H1 (cell line): ENCODE results near the gene MKX. TPM values are rescaled to one million over a fixed set of nuclear protein-coding genes. Genes with fewer than 3 reads are reported as not detected.

Experiments
- CTCF ChIA-PET: fragments of 300-600 bp; sonication (Branson Sonifier 250); formaldehyde crosslinking; loops from one replicate; lab custom pipeline; 2021; ENCODE audit not compliant: partially characterized antibody; lab: Charles Lee
- POLR2A ChIA-PET: fragments of 300-600 bp; sonication (Branson Sonifier 250); formaldehyde crosslinking; loops from one replicate; lab custom pipeline; 2021; ENCODE audit warnings: inconsistent platforms; ENCODE audit not compliant: partially characterized antibody; lab: Charles Lee
- DNase-seq, 2 experiments: peaks; one replicate each; pipeline versions ENCODE4 v3.0.0 to v3.0.0-alpha.2; 2010 to 2022; ENCODE audit warnings: low spot score in 2 of 2, low read depth in 1 of 2, mixed read lengths in 1 of 2
- FAIRE-seq: peaks from 2 replicates; lab custom pipeline; 2011; peaks lifted over from hg19 to GRCh38; lab: Jason Lieb, UNC
- H2AFZ ChIP-seq: 2 replicates; pipeline ENCODE4 v1.8.1; 2012; ENCODE audit warnings: low read length, inconsistent platforms
- H2AK5ac ChIP-seq: 2 replicates; pipeline ENCODE4 v1.6.1; 2013; ENCODE audit warnings: low read depth, low read length
- H2BK120ac ChIP-seq: replicated peaks from 2 replicates; pipeline ENCODE3; 2013; ENCODE audit warnings: low read depth, low read length, inconsistent platforms
- H2BK12ac ChIP-seq: 2 replicates; pipeline ENCODE4 v1.6.1; 2013; ENCODE audit warnings: low read depth, low read length
- H2BK15ac ChIP-seq: 2 replicates; pipeline ENCODE4 v1.6.1; 2013; ENCODE audit warnings: low read length
- H2BK20ac ChIP-seq: 2 replicates; pipeline ENCODE4 v1.6.1; 2013; ENCODE audit warnings: low read length
- H2BK5ac ChIP-seq: 2 replicates; pipeline ENCODE4 v1.6.1; 2013; ENCODE audit warnings: low read depth, low read length
- H3K14ac ChIP-seq: 2 replicates; pipeline ENCODE4 v1.6.1; 2013; ENCODE audit warnings: inconsistent platforms; ENCODE audit not compliant: insufficient read length
- H3K18ac ChIP-seq: 2 replicates; pipeline ENCODE4 v1.6.1; 2013; ENCODE audit warnings: low read length; ENCODE audit errors: extremely low read depth
- H3K23ac ChIP-seq: 2 replicates; pipeline ENCODE4 v1.6.1; 2013; ENCODE audit warnings: inconsistent platforms; ENCODE audit not compliant: insufficient read length
- H3K23me2 ChIP-seq: 2 replicates; pipeline ENCODE4 v1.6.1; 2013; ENCODE audit warnings: low read depth, low read length
- H3K27ac ChIP-seq: 2 replicates; pipeline ENCODE4 v1.6.1; 2011; ENCODE audit warnings: low read depth, low read length, inconsistent platforms
- H3K27me3 ChIP-seq, 4 experiments: replicated peaks in 1 of 4; 1 replicate in 1 of 4; 2 replicates in 3 of 4; pipeline versions ENCODE4 v1.6.1 to v1.8.1; 2011 to 2013; ENCODE audit warnings: low read length in 3 of 4, mild to moderate bottlenecking in 3 of 4, inconsistent platforms in 2 of 4, mixed read lengths in 2 of 4, moderate library complexity in 1 of 4; ENCODE audit not compliant: control insufficient read depth in 3 of 4, insufficient read depth in 3 of 4; ENCODE audit errors: extremely low read depth in 1 of 4
- H3K36me3 ChIP-seq, 4 experiments: 2 replicates each; pipeline versions ENCODE4 v1.6.1 to v1.8.1; 2011 to 2013; ENCODE audit warnings: mild to moderate bottlenecking in 4 of 4, low read length in 3 of 4, moderate library complexity in 2 of 4, control low read depth in 1 of 4, inconsistent platforms in 1 of 4; ENCODE audit not compliant: insufficient read depth in 4 of 4, control insufficient read depth in 2 of 4
- H3K4ac ChIP-seq: replicated peaks from 2 replicates; pipeline ENCODE3; 2013; ENCODE audit warnings: low read length, low read depth, mixed read lengths, inconsistent platforms; ENCODE audit not compliant: insufficient read length
- H3K4me1 ChIP-seq, 4 experiments: replicated peaks in 1 of 4; 1 replicate in 1 of 4; 2 replicates in 3 of 4; pipeline versions ENCODE4 v1.6.1 to v1.8.1; 2011 to 2013; ENCODE audit warnings: low read length in 3 of 4, inconsistent platforms in 2 of 4, mixed read lengths in 1 of 4; ENCODE audit not compliant: insufficient read depth in 4 of 4, control insufficient read depth in 3 of 4
- H3K4me2 ChIP-seq, 2 experiments: 2 replicates each; pipeline versions ENCODE4 v1.6.1 to v1.8.1; 2011 to 2013; ENCODE audit warnings: low read depth in 2 of 2, low read length in 2 of 2, control low read depth in 1 of 2, inconsistent platforms in 1 of 2, mild to moderate bottlenecking in 1 of 2; ENCODE audit not compliant: insufficient read depth in 1 of 2
- H3K4me3 ChIP-seq, 4 experiments: fragments of 200-600, 300-600 bp in 1 of 4; sonication (generic), shearing (Covaris generic), sonication (Bioruptor Twin) in 1 of 4; 2 replicates each; pipeline versions ENCODE4 v1.5.1 to v1.8.1; 2011 to 2016; ENCODE audit warnings: low read length in 4 of 4, low read depth in 3 of 4, control low read depth in 2 of 4, inconsistent platforms in 2 of 4, mild to moderate bottlenecking in 2 of 4, mixed read lengths in 1 of 4, moderate library complexity in 1 of 4; ENCODE audit not compliant: insufficient read depth in 2 of 4; ENCODE audit errors: extremely low read depth in 1 of 4
- H3K56ac ChIP-seq: replicated peaks from 2 replicates; pipeline ENCODE3; 2013; ENCODE audit warnings: low read depth, mild to moderate bottlenecking, mixed read lengths, low read length, inconsistent platforms; ENCODE audit not compliant: insufficient read length
- H3K79me1 ChIP-seq: 2 replicates; pipeline ENCODE4 v1.6.1; 2013; ENCODE audit warnings: low read depth, low read length, control low read depth
- H3K79me2 ChIP-seq, 2 experiments: 2 replicates each; pipeline versions ENCODE4 v1.6.1 to v1.8.1; 2012 to 2013; ENCODE audit warnings: low read length in 2 of 2, mild to moderate bottlenecking in 2 of 2, inconsistent platforms in 1 of 2; ENCODE audit not compliant: insufficient read depth in 2 of 2, control insufficient read depth in 1 of 2
- H3K9ac ChIP-seq, 4 experiments: replicated peaks in 1 of 4; 1 replicate in 1 of 4; 2 replicates in 3 of 4; pipeline versions ENCODE4 v1.6.1 to v1.8.1; 2011 to 2013; ENCODE audit warnings: low read depth in 3 of 4, low read length in 3 of 4, control low read depth in 2 of 4, mild to moderate bottlenecking in 2 of 4, moderate library complexity in 2 of 4, inconsistent platforms in 1 of 4; ENCODE audit errors: extremely low read depth in 1 of 4
- H3K9me3 ChIP-seq, 2 experiments: 2 replicates each; pipeline versions ENCODE4 v1.6.1 to v1.8.1; 2012 to 2013; ENCODE audit warnings: mild to moderate bottlenecking in 2 of 2, moderate library complexity in 2 of 2, control low read depth in 1 of 2, inconsistent platforms in 1 of 2, low read depth in 1 of 2, low read length in 1 of 2, mixed read lengths in 1 of 2; ENCODE audit not compliant: insufficient read depth in 2 of 2
- H4K20me1 ChIP-seq, 2 experiments: replicated peaks in 1 of 2; 2 replicates each; pipeline versions ENCODE3 to v1.8.1; 2011 to 2013; ENCODE audit warnings: inconsistent platforms in 2 of 2, low read length in 2 of 2, mild to moderate bottlenecking in 1 of 2; ENCODE audit not compliant: insufficient read depth in 2 of 2, control insufficient read depth in 1 of 2
- H4K5ac ChIP-seq: 2 replicates; pipeline ENCODE4 v1.6.1; 2013; ENCODE audit warnings: low read length, low read depth, mixed read lengths, inconsistent platforms; ENCODE audit not compliant: insufficient read length
- H4K8ac ChIP-seq: 2 replicates; pipeline ENCODE4 v1.8.0; 2013; ENCODE audit warnings: mild to moderate bottlenecking, moderate library complexity, low read length, inconsistent platforms; ENCODE audit not compliant: insufficient read depth; ENCODE audit errors: extremely low read depth
- H4K91ac ChIP-seq: replicated peaks from 2 replicates; pipeline ENCODE3; 2013; ENCODE audit warnings: low read length, mixed read lengths, inconsistent platforms; ENCODE audit not compliant: insufficient read length
- BRCA1 ChIP-seq: IDR thresholded peaks from 2 replicates; pipeline ENCODE4 v1.6.1; 2012; ENCODE audit warnings: low read depth, low read length, improper control_type of control experiment
- SP1 ChIP-seq: IDR thresholded peaks from 2 replicates; pipeline ENCODE4 v1.6.1; 2011; ENCODE audit warnings: low read depth, low read length
- TCF12 ChIP-seq: IDR thresholded peaks from 2 replicates; pipeline ENCODE4 v1.6.1; 2011; ENCODE audit warnings: low read depth, mild to moderate bottlenecking, low read length
- WGBS, 2 experiments: shearing (Covaris generic) in 1 of 2; methylation state at CpG; one replicate each; pipeline versions ENCODE4 v1.1.6 to v1.1.7; 2013 to 2015; ENCODE audit warnings: low lambda C conversion rate in 2 of 2, mixed read lengths in 2 of 2, inconsistent platforms in 1 of 2, low coverage in 1 of 2, missing lambda C conversion rate in 1 of 2; ENCODE audit not compliant: insufficient replicate concordance in 2 of 2, insufficient coverage in 1 of 2, insufficient read length in 1 of 2; ENCODE audit errors: extremely low coverage in 1 of 2, missing lambda C conversion rate in 1 of 2; 5-methylcytosine and 5-hydroxymethylcytosine counted together
- polyA plus RNA-seq, 7 experiments: library from polyadenylated mRNA; depleted of rRNA in 3 of 7; stranded (reverse) in 5 of 7; unstranded in 2 of 7; fragments of >200 nt in 5 of 7; fragments of 200-250 nt in 2 of 7; gene quantifications; 1 replicate in 5 of 7; 2 replicates in 1 of 7; 4 replicates in 1 of 7; pipeline versions ENCODE4 v1.2.1 to v1.2.3, GENCODE V29; 2011 to 2013; ENCODE audit warnings: missing spikeins in 2 of 7, mixed read lengths in 2 of 7
- total RNA-seq: library from RNA; stranded (reverse); fragmentation: NEBNext Ultra II Directional; extraction: Animal tissue kit (Norgen Biotek cat#: 25700); gene quantifications from 2 replicates; pipeline ENCODE4 v1.2.1, GENCODE V29; 2021

MKX gene
- total and polyA plus RNA-seq, 2 of the 8 experiments (the other 6 are each of a cell fraction or from before 2014, with no cell fraction given) = 0.21 to 1.3 TPM

- Histone ChIP-seq H2AFZ (no peak overlapping the region), H3K4me3 (no peak overlapping the region), H2BK120ac (no peak overlapping the region), H3K23ac (no peak overlapping the region), H2BK5ac (no peak overlapping the region), H4K20me1 (no peaks in the 10 kb centered on the region), H4K8ac (no peak overlapping the region), H3K56ac (no peak overlapping the region), H2AK5ac (no peak overlapping the region), H3K27ac (no peak overlapping the region), H2BK12ac (no peak overlapping the region), H3K79me1 (no peaks in the 10 kb centered on the region), H3K9ac (no peak overlapping the region), H3K4ac (no peak overlapping the region), H3K18ac (no peak overlapping the region), H2BK15ac (no peak overlapping the region), H3K14ac (no peak overlapping the region), H2BK20ac (no peak overlapping the region), H4K5ac (no peak overlapping the region), H3K4me1 (no peaks in the 10 kb centered on the region), H3K4me2 (no peak overlapping the region), H3K36me3 (no peaks in the 10 kb centered on the region), H3K23me2 (no peaks in the 10 kb centered on the region), H4K91ac (no peak overlapping the region), H3K79me2 (no peaks in the 10 kb centered on the region), H3K9me3 (no peaks in the 10 kb centered on the region), H3K27me3 (no peaks in the 10 kb centered on the region)
- POLR2A ChIA-PET = no interaction called here
- CTCF ChIA-PET = no interaction called here
- TF ChIP-seq BRCA1 = no peak
- no peak for TF ChIP-seq SP1
- no peak for TF ChIP-seq TCF12
- FAIRE-seq (no peak), DNase-seq (no peak)
- 95% methylated on average over 4 of the region's 4 CpGs; no CpG with 5 or more reads in 1 of the 2 experiments for WGBS, 2 experiments
Measured at GRCh38 chr10:27688991-27689390, 56.6 kb downstream of the MKX start.
